ENCODE measurements around the gene TGDS. TPM values are rescaled to one million over a fixed set of nuclear protein-coding genes. Genes with fewer than 3 reads are reported as not detected.

The TGDS gene
- total RNA-seq, 4 donors from 2014 or later: 2.5 to 17.9 (median 9.8) TPM

DNA sequence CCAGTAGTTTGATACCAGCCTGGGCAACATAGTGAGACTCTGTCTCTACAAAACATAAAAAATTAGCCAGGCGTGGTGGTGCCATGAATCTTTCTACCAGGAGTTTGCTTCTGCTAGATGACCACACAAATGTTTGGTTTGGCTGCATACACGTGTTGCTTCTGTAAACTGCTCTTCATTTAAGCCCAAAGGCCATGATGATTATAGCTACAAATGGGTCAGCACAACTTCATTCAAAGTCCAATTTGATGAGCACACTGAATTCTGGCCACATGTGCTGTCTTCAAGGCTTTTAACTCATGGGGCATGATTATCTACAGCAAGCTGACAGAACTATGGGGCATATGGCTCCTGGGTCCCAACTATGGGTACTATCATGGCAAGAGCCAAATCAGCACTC lies 70.2 kb downstream of the TGDS start:
- Histone ChIP-seq H3K4me1 (no peaks in the 10 kb centered on the region), H3K27ac (no peak overlapping the region), H3K36me3 (no peaks in the 10 kb centered on the region), H3K27me3 (no peaks in the 10 kb centered on the region), H3K4me3 (no peak overlapping the region), H3K9me3 (no peaks in the 10 kb centered on the region)
- intact Hi-C loops (cut with DNase I): no loop called here
- WGBS, 2 donors: 75 to 89% methylated on average over 2 of the region's 2 CpGs
- no peak for DNase-seq
- TF ChIP-seq, protein P1, sequence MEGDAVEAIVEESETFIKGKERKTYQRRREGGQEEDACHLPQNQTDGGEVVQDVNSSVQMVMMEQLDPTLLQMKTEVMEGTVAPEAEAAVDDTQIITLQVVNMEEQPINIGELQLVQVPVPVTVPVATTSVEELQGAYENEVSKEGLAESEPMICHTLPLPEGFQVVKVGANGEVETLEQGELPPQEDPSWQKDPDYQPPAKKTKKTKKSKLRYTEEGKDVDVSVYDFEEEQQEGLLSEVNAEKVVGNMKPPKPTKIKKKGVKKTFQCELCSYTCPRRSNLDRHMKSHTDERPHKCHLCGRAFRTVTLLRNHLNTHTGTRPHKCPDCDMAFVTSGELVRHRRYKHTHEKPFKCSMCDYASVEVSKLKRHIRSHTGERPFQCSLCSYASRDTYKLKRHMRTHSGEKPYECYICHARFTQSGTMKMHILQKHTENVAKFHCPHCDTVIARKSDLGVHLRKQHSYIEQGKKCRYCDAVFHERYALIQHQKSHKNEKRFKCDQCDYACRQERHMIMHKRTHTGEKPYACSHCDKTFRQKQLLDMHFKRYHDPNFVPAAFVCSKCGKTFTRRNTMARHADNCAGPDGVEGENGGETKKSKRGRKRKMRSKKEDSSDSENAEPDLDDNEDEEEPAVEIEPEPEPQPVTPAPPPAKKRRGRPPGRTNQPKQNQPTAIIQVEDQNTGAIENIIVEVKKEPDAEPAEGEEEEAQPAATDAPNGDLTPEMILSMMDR (IDR thresholded peaks at IDR 0.05): no peak
- TF ChIP-seq POLR2A (IDR thresholded peaks at IDR 0.05): no peak

DNA sequence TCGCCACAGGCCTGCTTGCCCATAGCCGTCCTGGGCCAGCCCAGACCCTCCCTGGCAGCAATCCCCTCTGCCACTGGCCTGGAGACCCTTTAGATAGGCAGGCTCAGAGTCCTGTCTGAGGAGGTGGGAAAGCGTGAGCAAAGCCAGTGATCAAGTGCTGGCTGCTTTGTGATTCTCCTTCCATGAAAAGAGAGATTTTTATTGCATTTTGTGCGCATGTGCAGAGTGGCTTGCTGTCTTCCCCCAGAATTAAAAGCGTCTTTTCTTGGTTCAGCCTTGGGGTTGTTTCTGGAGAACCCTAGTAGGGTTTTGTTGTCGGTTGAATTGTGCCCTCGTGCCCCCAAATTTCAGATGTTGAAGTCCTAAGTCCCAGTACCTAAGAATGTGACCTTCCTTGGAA lies 71.5 kb downstream of the TGDS start:
- 88 to 89% methylated on average over 5 of the region's 7 CpGs for WGBS, 2 donors
- Histone ChIP-seq H3K27ac (no peak overlapping the region), H3K9me3 (no peaks in the 10 kb centered on the region), H3K4me1 (no peaks in the 10 kb centered on the region), H3K4me3 (no peak overlapping the region), H3K36me3 (no peaks in the 10 kb centered on the region), H3K27me3 (no peaks in the 10 kb centered on the region)
- DNase-seq: no peak
- intact Hi-C loops (cut with DNase I): no loop called here
- no peak for TF ChIP-seq POLR2A (IDR thresholded peaks at IDR 0.05)
- TF ChIP-seq, protein P1 (IDR thresholded peaks at IDR 0.05): no peak

Other genes with a start within 250 kb of the TGDS start
- not detected for gene DCT, start 116.5 kb downstream of the TGDS start, total RNA-seq
- gene GPR180, start 5.7 kb upstream of the TGDS start, total RNA-seq: 1 to 10 TPM; 2.6 to 5.3 (median 3.6) TPM
- 10 to 100 TPM in 2 of 4 donors, 1 to 10 TPM in 2; 6.7 to 11.6 (median 10.1) TPM for gene SOX21, start 116.4 kb upstream of the TGDS start, total RNA-seq

Data from esophagus squamous epithelium (tissue), 5 donors.